KOPT-K1 (cell line): ENCODE results near the gene PTAR1.
"Not testable (repeated sequence)": the region's sequence is repeated elsewhere in the genome, so short reads cannot be mapped to it uniquely, and the experiment has no call there.

Experiments used
- H3K27ac ChIP-seq: fragments of 200-600 bp; sonication (generic); 2 replicates; pipeline ENCODE4 v1.5.1; 2016; ENCODE audit warnings: antibody characterized with exemption, mild to moderate bottlenecking, low read depth, low read length; ENCODE audit not compliant: poor library complexity, severe bottlenecking
- H3K36me3 ChIP-seq: fragments of 200-600 bp; sonication (generic); 2 replicates; pipeline ENCODE4 v1.5.1; 2017; ENCODE audit warnings: antibody characterized with exemption, mild to moderate bottlenecking, low read length, moderate library complexity; ENCODE audit not compliant: insufficient read depth
- H3K9me3 ChIP-seq: fragments of 200-600 bp; sonication (generic); 2 replicates; pipeline ENCODE4 v1.5.1; 2017; ENCODE audit warnings: antibody characterized with exemption, low read length, mild to moderate bottlenecking; ENCODE audit not compliant: insufficient read depth, poor library complexity, severe bottlenecking

Gene PTAR1

GRCh38 chr9:69759421-69760277, at the start of gene PTAR1:
Gene PTAR1, minus strand, starts transcription at chr9:69760011. Its CDS starts 73 bp downstream, at chr9:69759938.
- Histone ChIP-seq H3K9me3 (no peaks in the 10 kb centered on the region), H3K27ac (peak within 1 kb of the TSS; percentile 83), H3K36me3 (peaks cover 12% of the 10 kb centered on the region; the same call in 1 of the 2 replicates)

- H3K27ac ChIP-seq: no peak overlapping the region
- H3K9me3 ChIP-seq: no peaks in the 10 kb centered on the region
- H3K36me3 ChIP-seq: no peaks in the 10 kb centered on the region
Observed at GRCh38 chr9:69809304-69809863, 49.6 kb upstream of the PTAR1 start.

- H3K36me3 ChIP-seq: no peaks in the 10 kb centered on the region
- no peak overlapping the region for H3K27ac ChIP-seq
- no peaks in the 10 kb centered on the region for H3K9me3 ChIP-seq
Observed at GRCh38 chr9:69806627-69807026, 46.8 kb upstream of the PTAR1 start.

GRCh38 chr9:69805962-69806515, 46.2 kb upstream of the PTAR1 start:
- H3K36me3 ChIP-seq: no peaks in the 10 kb centered on the region
- no peak overlapping the region for H3K27ac ChIP-seq
- H3K9me3 ChIP-seq: no peaks in the 10 kb centered on the region

- Histone ChIP-seq H3K27ac (no peak overlapping the region), H3K36me3 (no peaks in the 10 kb centered on the region), H3K9me3 (no peaks in the 10 kb centered on the region)
Observed at GRCh38 chr9:69801989-69802388, 42.2 kb upstream of the PTAR1 start.

GRCh38 chr9:69800027-69800426, 40.2 kb upstream of the PTAR1 start:
- H3K36me3 ChIP-seq, H3K27ac ChIP-seq, H3K9me3 ChIP-seq: not testable (repeated sequence)

GRCh38 chr9:69799521-69799920, 39.7 kb upstream of the PTAR1 start:
- H3K27ac ChIP-seq, H3K36me3 ChIP-seq: not testable (repeated sequence)

GRCh38 chr9:69798744-69799143, 38.9 kb upstream of the PTAR1 start:
- Histone ChIP-seq H3K9me3 (no peaks in the 10 kb centered on the region), H3K27ac (no peak overlapping the region), H3K36me3 (no peaks in the 10 kb centered on the region)

More at GRCh38 chr9:69799521-69799920, 39.7 kb upstream of the PTAR1 start:
- H3K9me3 ChIP-seq: not testable (repeated sequence)

- no peak overlapping the region for H3K27ac ChIP-seq
- no peaks in the 10 kb centered on the region for H3K9me3 ChIP-seq
- no peaks in the 10 kb centered on the region for H3K36me3 ChIP-seq
Observed at GRCh38 chr9:69797675-69798074, 37.9 kb upstream of the PTAR1 start.

GRCh38 chr9:69794356-69794755, 34.5 kb upstream of the PTAR1 start:
- H3K27ac ChIP-seq: no peak overlapping the region
- no peaks in the 10 kb centered on the region for H3K36me3 ChIP-seq
- H3K9me3 ChIP-seq: no peaks in the 10 kb centered on the region

- H3K27ac ChIP-seq: no peak overlapping the region
- H3K36me3 ChIP-seq: no peaks in the 10 kb centered on the region
Observed at GRCh38 chr9:69785757-69786156, 25.9 kb upstream of the PTAR1 start.

GRCh38 chr9:69773258-69773657, 13.4 kb upstream of the PTAR1 start:
- Histone ChIP-seq H3K36me3 (no peaks in the 10 kb centered on the region), H3K27ac (no peak overlapping the region), H3K9me3 (no peaks in the 10 kb centered on the region)

More at GRCh38 chr9:69785757-69786156, 25.9 kb upstream of the PTAR1 start:
- H3K9me3 ChIP-seq: no peaks in the 10 kb centered on the region

GRCh38 chr9:69771775-69772418, 12.1 kb upstream of the PTAR1 start:
- no peaks in the 10 kb centered on the region for H3K9me3 ChIP-seq
- no peak overlapping the region for H3K27ac ChIP-seq

GRCh38 chr9:69768716-69769115, 8.9 kb upstream of the PTAR1 start:
- no peaks in the 10 kb centered on the region for H3K36me3 ChIP-seq
- H3K9me3 ChIP-seq: no peaks in the 10 kb centered on the region
- no peak overlapping the region for H3K27ac ChIP-seq

More at GRCh38 chr9:69771775-69772418, 12.1 kb upstream of the PTAR1 start:
- no peaks in the 10 kb centered on the region for H3K36me3 ChIP-seq

GRCh38 chr9:69768101-69768500, 8.3 kb upstream of the PTAR1 start:
- H3K36me3 ChIP-seq: no peaks in the 10 kb centered on the region
- H3K9me3 ChIP-seq: no peaks in the 10 kb centered on the region
- no peak overlapping the region for H3K27ac ChIP-seq
